ENCODE results near the gene MCF2L. TPM values are rescaled to one million over a fixed set of nuclear protein-coding genes. Genes with fewer than 3 reads are reported as not detected.
"Not testable (repeated sequence)": the region's sequence is repeated elsewhere in the genome, so short reads cannot be mapped to it uniquely, and the experiment has no call there.

Gene MCF2L
- total RNA-seq, 1 donor = 5.8 TPM

DNA sequence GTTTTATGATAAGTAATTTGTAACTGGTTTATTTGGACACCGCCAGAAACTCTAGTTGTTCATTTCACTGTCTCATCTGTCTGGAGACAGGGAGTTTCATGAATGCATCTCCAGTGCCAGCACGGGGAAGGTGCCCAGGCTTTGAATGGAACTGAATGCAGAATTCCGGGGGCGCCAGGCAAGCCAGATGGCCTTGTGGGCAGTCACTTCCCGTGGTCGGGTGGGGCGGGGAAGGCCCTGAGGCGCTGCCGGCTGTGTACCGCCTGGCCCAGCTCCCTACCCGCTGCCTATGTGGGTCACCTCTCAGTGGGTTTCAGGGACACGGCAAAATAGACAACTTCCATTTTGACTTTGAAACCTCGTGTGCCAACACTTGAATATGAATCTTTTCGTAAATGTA, 28.8 kb upstream of the MCF2L start:
- Histone ChIP-seq H3K27me3 (ENCODE audit: insufficient read depth, low read length) (peaks cover 16% of the 10 kb centered on the region), H3K9me3 (ENCODE audit: low read depth, low read length) (no peaks in the 10 kb centered on the region), H3K4me1 (ENCODE audit: insufficient read depth, low read length) (peaks cover 14% of the 10 kb centered on the region), H3K4me3 (ENCODE audit: low read length) (no peak overlapping the region)

DNA sequence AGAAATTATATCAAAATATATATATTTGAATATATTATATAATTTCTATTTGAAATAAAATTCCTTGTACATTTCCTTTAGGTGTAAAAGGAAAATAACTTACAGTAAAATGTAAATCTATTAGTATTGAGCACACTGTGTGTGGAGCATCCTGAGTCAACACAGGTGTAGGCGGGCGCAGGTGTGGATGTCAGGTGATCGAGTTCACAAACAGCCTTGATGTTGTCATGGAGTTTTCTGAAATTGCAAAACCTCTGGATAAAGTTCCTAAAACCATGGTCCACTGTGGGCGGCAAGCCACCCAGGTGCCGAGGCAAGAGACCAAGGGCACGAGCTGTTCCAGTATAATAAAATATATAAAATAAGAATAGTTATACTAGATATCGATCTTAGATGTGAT, 27.7 kb upstream of the MCF2L start:
- Histone ChIP-seq H3K27me3 (ENCODE audit: insufficient read depth, low read length) (peaks cover 20% of the 10 kb centered on the region), H3K4me1 (ENCODE audit: insufficient read depth, low read length) (peaks cover 14% of the 10 kb centered on the region), H3K9me3 (ENCODE audit: low read depth, low read length) (no peaks in the 10 kb centered on the region), H3K4me3 (ENCODE audit: low read length) (no peak overlapping the region)

DNA sequence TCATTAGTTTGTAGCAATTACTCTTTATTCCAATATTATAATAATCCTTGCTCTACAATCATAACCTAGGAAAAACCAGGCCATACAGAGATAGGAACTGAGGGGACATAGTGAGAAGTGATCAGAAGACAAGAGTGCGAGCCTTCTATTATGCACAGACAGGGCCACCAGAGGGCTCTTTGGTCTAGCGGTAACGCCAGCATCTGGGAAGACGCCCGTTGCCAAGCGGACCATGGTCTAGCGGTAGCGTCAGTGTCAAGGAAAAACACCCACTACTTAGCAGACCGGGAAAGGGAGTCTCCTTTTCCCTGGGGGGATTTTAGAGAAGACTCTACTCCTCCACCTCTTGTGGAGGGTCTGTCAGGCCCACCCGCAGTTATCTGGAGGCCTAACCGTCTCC, 27.2 kb upstream of the MCF2L start:
- H3K4me3 ChIP-seq (ENCODE audit: low read length); H3K9me3 ChIP-seq (ENCODE audit: low read depth, low read length): not testable (repeated sequence)
- Histone ChIP-seq H3K27me3 (ENCODE audit: insufficient read depth, low read length) (peaks cover 20% of the 10 kb centered on the region), H3K4me1 (ENCODE audit: insufficient read depth, low read length) (peaks cover 14% of the 10 kb centered on the region)

- H3K4me3 ChIP-seq (ENCODE audit: low read length) = peak overlapping the region; percentile 24
- peaks cover 20% of the 10 kb centered on the region for H3K27me3 ChIP-seq (ENCODE audit: insufficient read depth, low read length)
Measured at GRCh38 chr13:112942689-112943308, 26.2 kb upstream of the MCF2L start.

DNA sequence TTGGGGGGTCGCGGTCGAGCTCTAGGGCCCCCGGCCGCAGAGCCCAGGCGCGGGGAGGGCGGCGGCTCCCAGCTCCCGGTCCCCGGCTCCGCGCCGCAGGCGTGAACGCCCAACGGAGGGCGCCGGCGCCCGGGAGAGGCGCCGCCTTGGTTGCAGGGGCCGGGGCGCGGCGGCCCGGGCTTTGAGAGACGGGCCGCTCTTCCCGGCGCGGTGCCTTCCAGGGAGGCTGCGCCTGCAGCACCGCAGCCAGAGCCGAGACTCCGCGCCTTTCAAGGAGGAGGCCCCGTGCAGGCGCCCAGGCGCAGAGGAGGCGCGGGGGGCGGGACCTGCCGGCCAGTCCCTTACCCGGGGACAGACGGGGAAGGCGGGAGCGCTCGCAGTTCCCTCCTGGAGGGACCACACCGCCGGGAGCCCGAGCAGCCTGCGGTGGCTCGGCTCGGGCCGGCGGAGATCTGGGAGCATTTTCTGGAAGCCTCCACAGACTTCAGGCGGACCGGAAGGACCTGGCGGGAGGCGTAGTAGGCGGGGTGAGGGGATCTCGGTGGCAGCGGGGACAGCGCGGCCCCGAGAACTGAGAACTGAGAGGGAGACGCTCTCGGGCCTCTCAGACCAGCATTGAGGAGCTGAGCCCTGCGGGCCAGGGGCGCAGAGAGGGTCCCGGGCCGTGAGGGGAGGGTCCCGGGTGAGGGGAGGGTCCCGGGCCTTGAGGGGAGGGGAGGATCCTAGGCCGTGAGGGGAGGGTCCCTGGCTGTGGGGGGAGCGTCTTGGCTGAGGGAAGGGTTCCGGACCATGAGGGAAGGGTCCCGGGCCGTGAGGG, 25.5 kb upstream of the MCF2L start:
- no peaks in the 10 kb centered on the region for H3K9me3 ChIP-seq (ENCODE audit: low read depth, low read length)
- peak overlapping the region; percentile 24 for H3K4me3 ChIP-seq (ENCODE audit: low read length)
- H3K27me3 ChIP-seq (ENCODE audit: insufficient read depth, low read length) = peaks cover 20% of the 10 kb centered on the region
- H3K4me1 ChIP-seq (ENCODE audit: insufficient read depth, low read length) = peaks cover 14% of the 10 kb centered on the region

More at GRCh38 chr13:112942689-112943308, 26.2 kb upstream of the MCF2L start:
- H3K4me1 ChIP-seq (ENCODE audit: insufficient read depth, low read length) = peaks cover 14% of the 10 kb centered on the region
- no peaks in the 10 kb centered on the region for H3K9me3 ChIP-seq (ENCODE audit: low read depth, low read length)

DNA sequence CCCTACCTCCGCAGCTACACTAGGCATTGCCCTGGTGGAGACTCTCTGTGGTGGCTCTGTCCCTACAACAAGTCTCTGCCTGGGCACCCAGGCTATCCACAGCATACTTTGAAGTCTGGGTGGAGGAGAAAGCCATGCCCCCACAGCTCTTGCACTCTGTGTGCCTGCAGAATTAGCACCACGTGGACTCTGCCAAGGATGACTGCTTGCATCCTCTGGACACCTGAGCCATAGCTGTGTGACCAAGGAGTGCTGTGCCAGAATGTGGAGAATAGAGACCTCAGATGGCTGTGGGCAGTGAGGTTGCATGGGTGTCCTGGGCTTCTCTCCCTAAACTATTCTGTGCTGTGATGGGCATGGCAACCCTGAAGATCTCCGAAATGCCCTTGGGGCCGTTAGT, 21.2 kb upstream of the MCF2L start:
- peaks cover 19% of the 10 kb centered on the region for H3K27me3 ChIP-seq (ENCODE audit: insufficient read depth, low read length)

DNA sequence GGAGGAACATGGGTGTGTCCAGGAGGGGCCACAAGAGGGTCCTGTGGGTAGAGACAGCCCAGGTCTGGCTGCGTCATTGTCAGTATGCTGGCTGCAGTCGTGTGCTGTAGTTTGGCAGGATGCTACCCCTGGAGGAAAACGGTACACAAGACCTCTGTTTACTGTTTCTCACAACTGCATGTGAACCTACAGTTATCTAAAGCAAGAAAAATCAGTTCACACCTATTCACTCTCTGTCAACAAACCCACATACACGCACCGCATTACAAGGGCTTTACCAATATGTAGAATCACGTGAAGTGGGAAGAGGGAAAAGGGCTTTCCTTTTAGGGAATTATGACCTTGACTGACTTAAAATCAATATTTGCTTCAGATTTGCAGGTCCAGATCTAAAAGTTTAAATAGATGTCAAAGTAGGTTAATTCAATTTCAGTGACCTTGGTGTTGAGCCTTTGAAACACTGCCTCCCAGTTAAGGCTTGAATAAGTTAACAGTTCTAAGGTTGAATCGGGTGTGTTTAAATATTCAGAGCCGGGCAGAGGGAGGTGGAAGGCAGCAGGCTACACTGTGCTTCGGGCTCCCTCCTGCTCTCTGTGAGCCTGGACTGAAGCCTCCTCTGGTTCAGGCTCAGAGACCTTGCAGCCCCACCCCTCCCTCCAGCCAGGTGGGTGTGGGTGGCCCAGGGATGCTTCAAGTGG, 17.2 kb upstream of the MCF2L start:
- no peak overlapping the region for H3K4me3 ChIP-seq (ENCODE audit: low read length)

More for the DNA sequence above, 21.2 kb upstream of the MCF2L start:
- H3K9me3 ChIP-seq (ENCODE audit: low read depth, low read length) = no peaks in the 10 kb centered on the region
- peaks cover 12% of the 10 kb centered on the region for H3K4me1 ChIP-seq (ENCODE audit: insufficient read depth, low read length)
- no peak overlapping the region for H3K4me3 ChIP-seq (ENCODE audit: low read length)

GRCh38 chr13:112952759-112953551, 16.1 kb upstream of the MCF2L start:
- H3K27me3 ChIP-seq (ENCODE audit: insufficient read depth, low read length) = no peaks in the 10 kb centered on the region
- no peaks in the 10 kb centered on the region for H3K4me1 ChIP-seq (ENCODE audit: insufficient read depth, low read length)
- no peak overlapping the region for H3K4me3 ChIP-seq (ENCODE audit: low read length)
- H3K9me3 ChIP-seq (ENCODE audit: low read depth, low read length) = no peaks in the 10 kb centered on the region

More for the DNA sequence above, 17.2 kb upstream of the MCF2L start:
- H3K9me3 ChIP-seq (ENCODE audit: low read depth, low read length) = no peaks in the 10 kb centered on the region
- H3K4me1 ChIP-seq (ENCODE audit: insufficient read depth, low read length) = no peaks in the 10 kb centered on the region
- H3K27me3 ChIP-seq (ENCODE audit: insufficient read depth, low read length) = no peaks in the 10 kb centered on the region

- no peaks in the 10 kb centered on the region for H3K27me3 ChIP-seq (ENCODE audit: insufficient read depth, low read length)
- H3K9me3 ChIP-seq (ENCODE audit: low read depth, low read length) = no peaks in the 10 kb centered on the region
- no peak overlapping the region for H3K4me3 ChIP-seq (ENCODE audit: low read length)
- no peaks in the 10 kb centered on the region for H3K4me1 ChIP-seq (ENCODE audit: insufficient read depth, low read length)
Measured at GRCh38 chr13:112953591-112954487, 15.2 kb upstream of the MCF2L start.

- Histone ChIP-seq H3K4me3 (ENCODE audit: low read length) (no peak overlapping the region), H3K9me3 (ENCODE audit: low read depth, low read length) (no peaks in the 10 kb centered on the region), H3K4me1 (ENCODE audit: insufficient read depth, low read length) (no peaks in the 10 kb centered on the region), H3K27me3 (ENCODE audit: insufficient read depth, low read length) (no peaks in the 10 kb centered on the region)
Measured at GRCh38 chr13:112954488-112955270, 14.3 kb upstream of the MCF2L start.

DNA sequence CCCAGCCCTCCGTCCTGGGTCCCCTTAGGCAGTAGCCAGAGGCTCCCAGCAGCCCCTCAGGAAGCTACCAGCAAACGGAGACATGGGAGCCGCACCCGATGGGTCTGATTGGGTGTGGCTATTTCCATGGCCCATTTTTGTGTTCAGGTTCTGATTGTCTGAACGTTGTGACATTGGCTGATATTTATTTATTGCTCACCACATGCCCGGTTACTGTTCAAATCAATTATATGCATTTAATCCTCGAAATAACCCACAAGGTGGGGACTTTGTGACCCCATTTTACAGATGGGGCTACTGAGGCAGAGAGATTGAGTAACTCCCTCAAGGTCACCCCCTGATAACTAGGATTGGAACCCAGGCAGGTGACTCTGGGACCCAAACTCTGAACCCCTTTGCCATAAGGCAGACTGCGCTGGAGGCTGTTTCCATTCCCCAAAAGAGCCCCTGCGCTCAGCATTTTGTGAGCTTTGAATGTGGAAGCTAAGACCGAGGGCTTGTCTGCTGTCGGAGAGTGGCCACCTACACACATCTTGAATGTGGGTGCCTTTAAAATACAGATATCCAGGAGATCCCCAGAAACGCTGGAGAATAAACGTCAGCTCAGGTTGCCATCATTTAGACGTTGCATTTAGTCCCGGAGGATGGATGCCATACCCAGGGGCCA, 13.6 kb upstream of the MCF2L start:
- H3K4me1 ChIP-seq (ENCODE audit: insufficient read depth, low read length) = no peaks in the 10 kb centered on the region
- no peak overlapping the region for H3K4me3 ChIP-seq (ENCODE audit: low read length)
- no peaks in the 10 kb centered on the region for H3K9me3 ChIP-seq (ENCODE audit: low read depth, low read length)
- H3K27me3 ChIP-seq (ENCODE audit: insufficient read depth, low read length) = no peaks in the 10 kb centered on the region

DNA sequence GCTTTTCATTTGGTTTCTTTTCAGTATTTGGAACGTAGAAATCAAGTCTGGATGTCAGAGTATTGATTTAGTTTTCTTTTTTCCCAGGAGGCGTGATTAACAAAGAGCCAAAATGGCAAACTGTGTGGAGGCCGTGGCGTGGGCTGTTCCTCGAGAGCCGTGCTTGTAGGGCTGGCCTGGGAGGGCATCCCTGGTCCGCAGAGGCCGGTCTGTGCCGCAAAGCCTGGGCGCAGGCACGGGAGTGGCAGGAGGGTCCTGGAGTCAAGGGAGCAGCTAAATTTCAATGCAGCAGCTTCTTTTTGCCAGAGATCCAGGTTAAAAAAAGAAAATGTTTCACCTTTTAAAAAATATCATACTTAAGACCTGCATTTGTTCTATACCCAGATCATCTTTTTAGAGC, 13.1 kb upstream of the MCF2L start:
- Histone ChIP-seq H3K4me3 (ENCODE audit: low read length) (no peak overlapping the region), H3K9me3 (ENCODE audit: low read depth, low read length) (no peaks in the 10 kb centered on the region), H3K4me1 (ENCODE audit: insufficient read depth, low read length) (no peaks in the 10 kb centered on the region), H3K27me3 (ENCODE audit: insufficient read depth, low read length) (no peaks in the 10 kb centered on the region)

Data from mononuclear cell (primary cell).